Measurements from ENCODE around the gene SGK1. TPM values are rescaled to one million over a fixed set of nuclear protein-coding genes. Genes with fewer than 3 reads are reported as not detected.
"Not testable (repeated sequence)": the region's sequence is repeated elsewhere in the genome, so short reads cannot be mapped to it uniquely, and the experiment has no call there.

SGK1 gene
- total RNA-seq, 8 experiments from 2014 or later = 4.2 to 377 (median 21.4) TPM

GRCh38 chr6:134288538-134289203 is 29.2 kb downstream of the SGK1 start:
- ATAC-seq (replicated peaks in 6 of 8) = peak in 3 of 8 experiments; percentile 44 to 80 (median 67)
- 12 to 100% (median 90%) methylated on average over 2 to 3 of the region's 3 CpGs for WGBS, 10 experiments
- Histone ChIP-seq H3K4me3 (no peak overlapping the region), H3K4me1 (replicated peaks in 1 of 2) (peaks cover 0 to 6% of the 10 kb centered on the region in 2 donors), H3K27ac (no peak overlapping the region)
- in situ Hi-C loops (cut with MboI; ENCODE audit: low pct_unique_long_range_greater_than_20kb in 2 of 9, low sequenced_read_pairs in 9 of 9, unreplicated experiment in 9 of 9) = no loop called here

DNA sequence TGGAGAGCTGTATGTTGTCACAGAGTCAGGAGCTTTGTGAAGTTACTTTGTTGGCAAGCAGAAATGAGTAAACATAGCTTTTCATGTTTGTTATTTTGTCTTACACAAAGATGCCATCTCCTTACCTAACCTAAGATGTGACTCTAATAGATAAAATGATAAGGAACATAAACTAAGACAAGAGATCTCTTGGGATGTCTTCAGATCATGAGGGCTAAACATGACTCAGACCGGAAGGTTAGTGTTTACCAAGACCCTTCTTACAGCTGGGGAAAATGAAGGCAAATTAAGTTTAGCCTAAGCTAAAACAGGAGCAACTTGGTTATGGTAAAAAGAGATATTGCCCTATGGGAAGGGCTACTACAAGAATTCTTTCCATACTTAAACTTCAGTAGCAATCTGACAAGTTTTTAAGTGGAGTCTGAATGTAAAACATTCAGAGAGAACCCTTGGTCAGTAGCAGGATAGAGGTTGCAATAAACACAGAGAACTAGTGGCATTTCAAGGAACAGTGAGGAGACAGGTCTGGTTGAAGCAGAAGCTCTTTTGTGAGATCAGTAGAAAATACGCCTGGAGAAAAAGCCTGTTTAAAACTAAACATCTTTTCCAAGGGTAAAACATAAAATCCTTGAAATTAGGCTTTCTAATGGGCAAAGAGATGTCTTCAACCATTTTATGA is 29.9 kb downstream of the SGK1 start:
- in situ Hi-C loops (cut with MboI; ENCODE audit: low pct_unique_long_range_greater_than_20kb in 2 of 9, low sequenced_read_pairs in 9 of 9, unreplicated experiment in 9 of 9) = no loop called here
- Histone ChIP-seq H3K4me1 (replicated peaks in 1 of 2) (no peaks in the 10 kb centered on the region), H3K27ac (no peak overlapping the region), H3K4me3 (no peak overlapping the region)
- WGBS, 10 experiments = 64 to 100% (median 100%) methylated on average over 1 to 2 of the region's 2 CpGs; no CpG with 5 or more reads in 1 of the 10 experiments
- peak in 1 of 8 experiments; percentile 29 for ATAC-seq (replicated peaks in 6 of 8)

- Histone ChIP-seq H3K4me1 (replicated peaks in 1 of 2) (no peaks in the 10 kb centered on the region), H3K4me3 (no peak overlapping the region), H3K27ac (no peak overlapping the region)
- no peak for ATAC-seq (replicated peaks in 6 of 8)
- in situ Hi-C loops (cut with MboI; ENCODE audit: low pct_unique_long_range_greater_than_20kb in 2 of 9, low sequenced_read_pairs in 9 of 9, unreplicated experiment in 9 of 9) = no loop called here
- WGBS, 10 experiments = 81 to 100% (median 90%) methylated on average over 1 to 3 of the region's 3 CpGs; no CpG with 5 or more reads in 2 of the 10 experiments
These were observed 35.1 kb downstream of the SGK1 start for GRCh38 chr6:134282816-134283215.

DNA sequence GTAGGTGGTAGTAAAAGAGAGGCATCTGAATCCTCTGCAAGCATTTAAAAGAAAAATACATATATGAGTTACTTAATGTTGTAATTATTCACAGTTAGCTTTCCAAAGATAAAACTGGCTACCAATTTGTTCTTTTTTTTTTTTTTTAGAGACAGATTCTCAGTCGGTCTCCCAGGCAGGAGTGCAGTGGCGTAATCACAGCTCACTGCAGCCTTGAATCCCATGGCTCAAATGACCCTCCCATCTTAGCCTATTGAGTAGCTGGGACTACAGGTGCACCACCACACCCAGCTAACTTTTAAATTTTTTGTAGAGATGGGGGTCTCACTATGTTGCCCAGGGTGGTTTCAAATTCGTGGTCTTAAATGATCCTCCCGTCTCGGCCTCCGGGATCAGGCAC is 36.5 kb downstream of the SGK1 start:
- H3K27ac ChIP-seq = no peak overlapping the region
- ATAC-seq (replicated peaks in 6 of 8) = no peak
- in situ Hi-C loops (cut with MboI; ENCODE audit: low pct_unique_long_range_greater_than_20kb in 2 of 9, low sequenced_read_pairs in 9 of 9, unreplicated experiment in 9 of 9) = no loop called here
- no peaks in the 10 kb centered on the region for H3K4me1 ChIP-seq (replicated peaks in 1 of 2)
- no peak overlapping the region for H3K4me3 ChIP-seq
- 80 to 100% (median 87%) methylated on average over 1 to 5 of the region's 6 CpGs; no CpG with 5 or more reads in 4 of the 10 experiments for WGBS, 10 experiments

GRCh38 chr6:134278000-134278399 is 39.9 kb downstream of the SGK1 start:
- no peak overlapping the region for H3K27ac ChIP-seq
- 56 to 100% (median 91%) methylated on average over 1 to 6 of the region's 6 CpGs for WGBS, 10 experiments
- in situ Hi-C loops (cut with MboI; ENCODE audit: low pct_unique_long_range_greater_than_20kb in 2 of 9, low sequenced_read_pairs in 9 of 9, unreplicated experiment in 9 of 9) = no loop called here
- ATAC-seq (replicated peaks in 6 of 8) = peak in 2 of 8 experiments; percentile 58 to 73
- no peak overlapping the region for H3K4me3 ChIP-seq
- H3K4me1 ChIP-seq (replicated peaks in 1 of 2) = no peaks in the 10 kb centered on the region

DNA sequence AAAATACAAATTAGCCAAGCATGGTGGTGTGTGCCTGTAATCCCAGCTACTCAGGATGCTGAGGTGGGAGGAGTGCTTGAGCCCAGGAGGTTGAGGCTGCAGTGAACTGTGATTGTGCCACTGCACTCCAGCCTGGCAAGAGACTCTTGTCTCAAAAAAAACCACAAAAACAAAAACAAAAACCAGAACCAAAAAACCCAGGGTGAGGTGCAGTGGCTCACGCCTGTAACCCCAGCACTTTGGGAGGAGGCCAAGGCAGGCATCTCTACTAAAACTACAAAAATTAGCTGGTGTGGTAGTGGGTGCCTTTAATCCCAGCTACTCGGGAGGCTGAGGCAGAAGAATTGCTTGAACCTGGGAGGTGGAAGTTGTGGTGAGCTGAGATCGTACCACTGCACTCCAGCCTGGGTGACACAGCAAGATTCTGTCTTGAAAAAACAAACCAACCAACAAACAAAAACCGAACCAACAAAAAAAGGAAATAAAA is 41.0 kb downstream of the SGK1 start:
- H3K4me1 ChIP-seq (replicated peaks in 1 of 2); in situ Hi-C loops (cut with MboI; ENCODE audit: low pct_unique_long_range_greater_than_20kb in 2 of 9, low sequenced_read_pairs in 9 of 9, unreplicated experiment in 9 of 9); H3K4me3 ChIP-seq; ATAC-seq (replicated peaks in 6 of 8); H3K27ac ChIP-seq: not testable (repeated sequence)
- WGBS, 10 experiments = 40 to 100% (median 92%) methylated on average over 1 to 4 of the region's 4 CpGs; no CpG with 5 or more reads in 3 of the 10 experiments

DNA sequence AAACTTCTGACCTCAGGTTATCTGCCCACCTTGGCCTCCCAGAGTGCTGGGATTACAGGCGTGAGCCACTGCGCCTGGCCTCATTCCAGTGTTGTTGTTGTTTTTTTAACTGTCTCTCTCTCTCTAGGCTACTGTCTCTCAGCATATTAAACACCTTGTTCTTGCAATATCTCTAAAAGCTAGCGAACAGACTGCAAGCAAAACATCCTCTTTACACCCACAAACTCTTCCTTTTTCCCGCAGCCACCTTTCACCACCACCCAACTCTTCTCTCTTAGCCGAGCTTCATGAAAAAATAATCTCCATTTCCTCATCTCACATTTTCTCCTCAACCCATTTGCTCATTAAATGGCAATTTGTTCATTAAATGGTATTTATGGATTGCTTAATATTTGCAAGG is 45.5 kb downstream of the SGK1 start:
- Histone ChIP-seq H3K4me3 (no peak overlapping the region), H3K4me1 (replicated peaks in 1 of 2) (peaks cover 0 to 5% of the 10 kb centered on the region in 2 donors), H3K27ac (no peak overlapping the region)
- WGBS, 10 experiments = 51 to 92% (median 83%) methylated on average over 2 to 5 of the region's 5 CpGs; no CpG with 5 or more reads in 3 of the 10 experiments
- ATAC-seq (replicated peaks in 6 of 8) = no peak
- in situ Hi-C loops (cut with MboI; ENCODE audit: low pct_unique_long_range_greater_than_20kb in 2 of 9, low sequenced_read_pairs in 9 of 9, unreplicated experiment in 9 of 9) = no loop called here

- no peak overlapping the region for H3K4me3 ChIP-seq
- ATAC-seq (replicated peaks in 6 of 8) = peak in 5 of 8 experiments; percentile 88 to 97 (median 92)
- in situ Hi-C loops (cut with MboI; ENCODE audit: low pct_unique_long_range_greater_than_20kb in 2 of 9, low sequenced_read_pairs in 9 of 9, unreplicated experiment in 9 of 9) = no loop called here
- WGBS, 10 experiments = 0 to 100% (median 46%) methylated on average over 1 to 10 of the region's 10 CpGs; no CpG with 5 or more reads in 1 of the 10 experiments
- H3K4me1 ChIP-seq (replicated peaks in 1 of 2) = peaks cover 0 to 5% of the 10 kb centered on the region in 2 donors
- H3K27ac ChIP-seq = peak overlapping the region in 1 of 2 donors; percentile 27
These were observed 50.0 kb downstream of the SGK1 start for GRCh38 chr6:134267917-134268361.

- in situ Hi-C loops (cut with MboI; ENCODE audit: low pct_unique_long_range_greater_than_20kb in 2 of 9, low sequenced_read_pairs in 9 of 9, unreplicated experiment in 9 of 9) = no loop called here
- WGBS, 10 experiments = 49 to 100% (median 81%) methylated on average over 2 of the region's 2 CpGs
These were observed 51.1 kb downstream of the SGK1 start for GRCh38 chr6:134266776-134267175.

GRCh38 chr6:134261766-134262165 is 56.1 kb downstream of the SGK1 start:
- WGBS, 10 experiments = 55 to 100% (median 85%) methylated on average over 2 to 5 of the region's 5 CpGs; no CpG with 5 or more reads in 1 of the 10 experiments
- Histone ChIP-seq H3K27ac (no peak overlapping the region), H3K4me1 (replicated peaks in 1 of 2) (no peaks in the 10 kb centered on the region), H3K4me3 (no peak overlapping the region)
- in situ Hi-C loops (cut with MboI; ENCODE audit: low pct_unique_long_range_greater_than_20kb in 2 of 9, low sequenced_read_pairs in 9 of 9, unreplicated experiment in 9 of 9) = no loop called here
- ATAC-seq (replicated peaks in 6 of 8) = no peak

More at GRCh38 chr6:134266776-134267175, 51.1 kb downstream of the SGK1 start:
- Histone ChIP-seq H3K4me3 (no peak overlapping the region), H3K4me1 (replicated peaks in 1 of 2) (peaks cover 0 to 5% of the 10 kb centered on the region in 2 donors), H3K27ac (no peak overlapping the region)
- no peak for ATAC-seq (replicated peaks in 6 of 8)

DNA sequence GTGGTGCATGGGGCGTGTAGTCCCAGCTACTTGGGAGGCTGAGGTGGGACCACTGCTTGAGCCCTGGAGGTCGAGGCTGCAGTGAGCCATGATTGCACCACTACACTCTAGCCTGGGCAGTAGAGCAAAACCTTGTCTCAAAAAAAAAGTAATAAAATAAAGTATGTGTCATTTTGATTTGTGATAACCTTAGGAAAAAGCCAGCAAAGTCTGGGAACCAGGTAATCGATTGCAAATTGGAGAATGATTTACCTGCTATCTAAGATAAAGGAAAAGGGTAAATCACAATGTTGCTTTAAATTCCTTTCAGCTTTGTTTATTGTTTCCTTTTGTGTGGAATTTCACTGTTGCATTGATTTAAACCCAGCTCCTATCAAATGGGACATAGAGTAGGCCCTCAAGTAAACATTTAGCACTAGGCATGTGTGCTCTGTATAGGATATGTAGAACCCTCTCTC is 59.0 kb downstream of the SGK1 start:
- H3K27ac ChIP-seq = no peak overlapping the region
- in situ Hi-C loops (cut with MboI; ENCODE audit: low pct_unique_long_range_greater_than_20kb in 2 of 9, low sequenced_read_pairs in 9 of 9, unreplicated experiment in 9 of 9) = no loop called here
- H3K4me1 ChIP-seq (replicated peaks in 1 of 2) = peaks cover 0 to 5% of the 10 kb centered on the region in 2 donors
- no peak for ATAC-seq (replicated peaks in 6 of 8)
- H3K4me3 ChIP-seq = no peak overlapping the region
- 50 to 100% (median 78%) methylated on average over 1 to 3 of the region's 3 CpGs; no CpG with 5 or more reads in 2 of the 10 experiments for WGBS, 10 experiments

- no peak for ATAC-seq (replicated peaks in 6 of 8)
- 63 to 100% (median 74%) methylated on average over 1 to 3 of the region's 3 CpGs for whole genome bisulfite sequencing, 10 experiments
- Histone ChIP-seq H3K4me3 (no peak overlapping the region), H3K4me1 (replicated peaks in 1 of 2) (peaks cover 0 to 14% of the 10 kb centered on the region in 2 donors), H3K27ac (no peak overlapping the region)
- in situ Hi-C loops (cut with MboI; ENCODE audit: low pct_unique_long_range_greater_than_20kb in 2 of 9, low sequenced_read_pairs in 9 of 9, unreplicated experiment in 9 of 9) = no loop called here
These were observed 60.4 kb downstream of the SGK1 start for GRCh38 chr6:134257516-134257915.

- ATAC-seq (replicated peaks in 6 of 8) = no peak
- in situ Hi-C loops (cut with MboI; ENCODE audit: low pct_unique_long_range_greater_than_20kb in 2 of 9, low sequenced_read_pairs in 9 of 9, unreplicated experiment in 9 of 9) = no loop called here
- Histone ChIP-seq H3K4me1 (replicated peaks in 1 of 2) (peaks cover 0 to 14% of the 10 kb centered on the region in 2 donors), H3K27ac (no peak overlapping the region), H3K4me3 (no peak overlapping the region)
- 80 to 100% (median 97%) methylated on average over 1 to 4 of the region's 8 CpGs; no CpG with 5 or more reads in 4 of the 10 experiments for WGBS, 10 experiments
These were observed 61.0 kb downstream of the SGK1 start for GRCh38 chr6:134256862-134257261.
